Left lung (tissue), 10 donors: Measurements from ENCODE around the gene ZNF581. TPM values are rescaled to one million over a fixed set of nuclear protein-coding genes. Genes with fewer than 3 reads are reported as not detected.

ENCODE experiments used
- ATAC-seq: fragments of 200-7000 bp; cut with Tn5 transposase; one replicate; pipeline ENCODE4 v1.9.1; 2020; ENCODE audit warnings: moderate library complexity
- DNase-seq, 4 donors: peaks; one replicate each; pipeline ENCODE4 v3.0.0-alpha.2; 2013 to 2020
- H3K27ac ChIP-seq, 2 donors: fragments of 200-600 bp; sonication (generic) in 1 of 2; one replicate each; pipeline versions ENCODE4 v1.5.0 to v1.8.0; 2020 to 2021
- H3K27me3 ChIP-seq, 2 donors: fragments of 200-600 bp; sonication (generic) in 1 of 2; one replicate each; pipeline versions ENCODE4 v1.5.0 to v1.8.0; 2020 to 2021
- H3K36me3 ChIP-seq, 2 donors: fragments of 200-600 bp; sonication (generic) in 1 of 2; one replicate each; pipeline versions ENCODE4 v1.5.0 to v1.8.0; 2020 to 2021
- H3K4me1 ChIP-seq, 2 donors: fragments of 200-600 bp; one replicate each; pipeline ENCODE4 v1.8.0; 2021
- H3K4me3 ChIP-seq, 2 donors: fragments of 200-600 bp; sonication (generic) in 1 of 2; one replicate each; pipeline versions ENCODE4 v1.5.0 to v1.8.0; 2020 to 2021; ENCODE audit warnings: mild to moderate bottlenecking in 1 of 2
- H3K9me3 ChIP-seq, 2 donors: fragments of 200-600 bp; sonication (generic) in 1 of 2; one replicate each; pipeline versions ENCODE4 v1.5.0 to v1.8.0; 2020 to 2021
- intact Hi-C, 2 donors: fragments of 100-400 bp; cut with DNase I; formaldehyde crosslinking; loops; one replicate each; pipeline versions ENCODE4 v1.11.2 to v1.14.2; 2022
- polyA plus RNA-seq, 6 donors: library from polyadenylated mRNA; unstranded; fragments of 120-200 nt; gene quantifications; one replicate each; pipeline ENCODE4 v1.2.1, GENCODE V29; 2013; ENCODE audit not compliant: insufficient read length in 6 of 6
- total RNA-seq, 2 donors: library from RNA; stranded (reverse); fragmentation: NEBNext Ultra II Directional; extraction: Animal tissue kit (Norgen Biotek cat#: 25700); gene quantifications; one replicate each; pipeline ENCODE4 v1.2.1, GENCODE V29; 2021
- TF ChIP-seq, protein P1 (sequence below), 2 donors: fragments of 200-600 bp; sonication (generic) in 1 of 2; IDR thresholded peaks; one replicate each; pipeline versions ENCODE4 v1.5.0 to v1.8.0; 2021; ENCODE audit warnings: antibody characterized with exemption in 2 of 2
- donor health status: DM: no; HTN: yes; CAD: no.
- donor health status: DM: no; HTN: no; CAD: no.

Gene ZNF581
- total and polyA plus RNA-seq, 8 donors, result 14.5 to 32.3 (median 27.2) TPM

DNA sequence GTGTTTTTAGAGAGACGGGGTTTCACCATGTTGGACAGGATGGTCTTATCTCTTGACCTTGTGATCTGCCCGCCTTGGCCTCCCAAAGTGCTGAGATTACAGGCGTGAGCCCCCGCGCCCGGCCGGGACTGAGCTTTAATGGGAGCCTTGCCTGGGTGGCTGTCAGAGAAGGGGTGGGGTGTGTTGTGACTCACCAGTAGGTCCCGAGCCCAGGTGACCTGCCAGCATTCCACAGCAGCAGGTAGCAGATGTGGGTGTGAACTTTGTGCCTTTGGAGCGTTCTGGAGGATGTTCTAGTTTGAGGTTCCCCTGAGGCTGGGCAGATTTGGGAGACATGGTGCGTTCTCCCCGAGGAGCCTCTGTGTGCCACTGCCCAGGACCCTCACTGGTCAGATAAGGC, 24.5 kb downstream of the ZNF581 start:
- H3K27ac ChIP-seq, result no peak overlapping the region
- peaks cover 4 to 99% of the 10 kb centered on the region in 2 donors for H3K36me3 ChIP-seq
- intact Hi-C loops, result no loop called here
- TF ChIP-seq, protein P1, sequence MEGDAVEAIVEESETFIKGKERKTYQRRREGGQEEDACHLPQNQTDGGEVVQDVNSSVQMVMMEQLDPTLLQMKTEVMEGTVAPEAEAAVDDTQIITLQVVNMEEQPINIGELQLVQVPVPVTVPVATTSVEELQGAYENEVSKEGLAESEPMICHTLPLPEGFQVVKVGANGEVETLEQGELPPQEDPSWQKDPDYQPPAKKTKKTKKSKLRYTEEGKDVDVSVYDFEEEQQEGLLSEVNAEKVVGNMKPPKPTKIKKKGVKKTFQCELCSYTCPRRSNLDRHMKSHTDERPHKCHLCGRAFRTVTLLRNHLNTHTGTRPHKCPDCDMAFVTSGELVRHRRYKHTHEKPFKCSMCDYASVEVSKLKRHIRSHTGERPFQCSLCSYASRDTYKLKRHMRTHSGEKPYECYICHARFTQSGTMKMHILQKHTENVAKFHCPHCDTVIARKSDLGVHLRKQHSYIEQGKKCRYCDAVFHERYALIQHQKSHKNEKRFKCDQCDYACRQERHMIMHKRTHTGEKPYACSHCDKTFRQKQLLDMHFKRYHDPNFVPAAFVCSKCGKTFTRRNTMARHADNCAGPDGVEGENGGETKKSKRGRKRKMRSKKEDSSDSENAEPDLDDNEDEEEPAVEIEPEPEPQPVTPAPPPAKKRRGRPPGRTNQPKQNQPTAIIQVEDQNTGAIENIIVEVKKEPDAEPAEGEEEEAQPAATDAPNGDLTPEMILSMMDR (IDR thresholded peaks at IDR 0.05), result no peak
- H3K4me1 ChIP-seq, result peaks cover 0 to 4% of the 10 kb centered on the region in 2 donors
- peak; percentile 58 for ATAC-seq
- no peak overlapping the region for H3K4me3 ChIP-seq
- peak in 1 of 4 donors; percentile 75 for DNase-seq
- H3K9me3 ChIP-seq, result no peaks in the 10 kb centered on the region
- H3K27me3 ChIP-seq, result no peaks in the 10 kb centered on the region

DNA sequence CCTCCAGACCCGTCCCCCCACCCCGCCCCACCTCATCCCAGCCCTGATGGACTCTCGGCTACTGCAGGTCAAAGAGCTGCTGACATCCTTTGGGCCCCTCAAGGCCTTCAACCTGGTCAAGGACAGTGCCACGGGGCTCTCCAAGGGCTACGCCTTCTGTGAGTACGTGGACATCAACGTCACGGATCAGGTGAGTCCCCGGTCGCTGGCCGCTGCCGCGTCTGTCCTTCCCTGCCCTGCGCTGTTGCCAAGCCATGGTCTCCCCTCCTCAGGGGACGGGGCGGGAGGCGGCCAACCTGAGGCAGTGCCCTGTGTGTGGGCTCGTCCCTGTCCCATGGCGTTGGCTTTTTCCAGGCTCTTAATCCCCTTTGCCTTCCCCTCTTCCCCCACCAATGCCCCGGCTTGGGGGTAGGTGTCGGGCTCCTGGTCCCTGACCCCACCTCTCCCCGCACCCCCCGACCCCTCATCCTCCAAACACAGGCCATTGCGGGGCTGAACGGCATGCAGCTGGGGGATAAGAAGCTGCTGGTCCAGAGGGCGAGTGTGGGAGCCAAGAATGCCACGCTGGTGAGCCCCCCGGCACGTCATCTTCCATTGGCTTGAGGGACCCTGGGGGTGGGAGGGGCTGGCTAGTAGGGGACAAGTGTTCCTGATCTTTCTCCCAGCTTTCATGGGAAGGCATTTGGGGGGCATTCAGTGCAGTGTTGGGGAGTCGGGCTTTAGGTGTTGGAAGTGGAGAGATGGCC, 25.3 kb downstream of the ZNF581 start:
- no peaks in the 10 kb centered on the region for H3K27me3 ChIP-seq
- no peaks in the 10 kb centered on the region for H3K9me3 ChIP-seq
- H3K4me3 ChIP-seq, result no peak overlapping the region
- no peak overlapping the region for H3K27ac ChIP-seq
- peaks cover 0 to 4% of the 10 kb centered on the region in 2 donors for H3K4me1 ChIP-seq
- peaks cover 4 to 99% of the 10 kb centered on the region in 2 donors for H3K36me3 ChIP-seq
- TF ChIP-seq, protein P1 (IDR thresholded peaks at IDR 0.05), result no peak
- no peak for ATAC-seq
- intact Hi-C loops, result no loop called here
- DNase-seq, result peak in 1 of 4 donors; percentile 77

DNA sequence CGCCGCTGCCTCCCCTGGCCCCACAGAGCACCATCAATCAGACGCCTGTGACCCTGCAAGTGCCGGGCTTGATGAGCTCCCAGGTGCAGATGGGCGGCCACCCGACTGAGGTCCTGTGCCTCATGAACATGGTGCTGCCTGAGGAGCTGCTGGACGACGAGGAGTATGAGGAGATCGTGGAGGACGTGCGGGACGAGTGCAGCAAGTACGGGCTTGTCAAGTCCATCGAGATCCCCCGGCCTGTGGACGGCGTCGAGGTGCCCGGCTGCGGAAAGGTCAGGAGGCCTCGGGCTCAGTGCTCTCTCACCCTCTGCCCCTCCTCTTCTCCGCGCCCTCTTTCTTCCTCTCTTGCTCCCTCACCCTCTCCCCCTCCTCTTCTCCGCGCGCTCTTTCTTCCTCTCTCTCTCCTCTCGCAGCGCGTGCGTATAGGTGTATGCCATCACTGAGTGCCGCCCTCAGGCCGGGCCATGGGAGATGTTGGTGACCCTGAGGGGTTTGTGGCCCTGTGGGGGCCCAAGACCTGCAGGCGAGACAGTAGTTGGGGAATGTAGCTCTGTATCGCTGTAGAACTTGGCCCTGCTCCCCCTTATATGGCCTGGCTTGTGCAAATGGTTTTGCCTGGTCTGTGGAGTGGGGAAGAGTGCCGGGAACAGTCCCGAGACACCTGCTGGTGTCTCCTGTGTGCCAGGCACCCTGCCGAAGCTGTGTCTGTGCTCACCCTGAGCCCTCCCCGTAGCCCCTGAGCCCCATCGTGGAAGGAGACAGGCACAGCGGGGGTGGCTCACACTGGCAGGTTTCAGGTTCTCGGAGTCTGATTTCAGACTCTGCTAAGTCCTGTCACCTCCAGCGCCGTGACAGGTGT, 26.2 kb downstream of the ZNF581 start:
- peaks cover 0 to 10% of the 10 kb centered on the region in 2 donors for H3K4me1 ChIP-seq
- TF ChIP-seq, protein P1 (IDR thresholded peaks at IDR 0.05), result no peak
- peak in 1 of 4 donors; percentile 69 for DNase-seq
- intact Hi-C loops, result no loop called here
- H3K27me3 ChIP-seq, result no peaks in the 10 kb centered on the region
- no peak for ATAC-seq
- H3K4me3 ChIP-seq, result no peak overlapping the region
- no peak overlapping the region for H3K27ac ChIP-seq
- H3K36me3 ChIP-seq, result peaks cover 0 to 97% of the 10 kb centered on the region in 2 donors
- no peaks in the 10 kb centered on the region for H3K9me3 ChIP-seq

DNA sequence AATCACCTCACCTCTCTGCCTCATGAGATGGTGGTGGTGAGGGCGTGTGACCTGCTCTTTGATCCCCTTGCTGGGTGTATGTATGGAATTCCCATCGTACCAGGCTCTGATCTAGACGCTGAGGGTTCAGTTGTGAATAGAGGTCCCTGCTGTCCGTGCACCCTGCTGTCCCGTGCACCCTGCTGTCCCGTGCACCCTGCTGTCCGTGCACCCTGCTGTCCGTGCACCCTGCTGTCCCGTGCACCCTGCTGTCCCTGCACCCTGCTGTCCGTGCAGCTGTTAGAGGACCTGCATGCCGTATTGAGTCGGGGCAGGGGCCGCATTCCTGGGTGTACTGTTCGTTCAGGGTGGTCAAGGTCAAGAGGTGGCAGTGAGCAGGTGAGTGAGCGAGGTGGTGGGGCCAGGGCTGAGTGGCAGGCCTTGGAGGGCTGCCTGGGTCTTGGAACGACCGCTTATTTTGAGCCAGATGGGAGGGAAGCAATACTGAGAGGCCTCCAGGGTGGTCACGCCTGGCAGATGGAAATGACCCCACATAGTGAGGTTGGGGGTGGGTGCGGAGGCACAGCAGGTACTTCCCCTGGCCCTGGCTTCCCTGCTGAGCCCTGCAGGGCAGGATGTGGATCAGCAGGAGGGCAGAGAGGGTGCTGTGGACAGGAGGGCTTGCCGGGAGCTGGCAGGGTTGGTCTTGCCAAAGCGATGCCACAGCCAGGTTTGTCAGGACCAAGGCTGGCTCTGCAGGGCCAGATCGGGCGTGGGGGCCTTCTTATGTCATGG, 27.0 kb downstream of the ZNF581 start:
- peaks cover 0 to 89% of the 10 kb centered on the region in 2 donors for H3K36me3 ChIP-seq
- H3K4me1 ChIP-seq, result peaks cover 0 to 11% of the 10 kb centered on the region in 2 donors
- H3K4me3 ChIP-seq, result no peak overlapping the region
- peak in 2 of 4 donors; percentile 64 to 92 for DNase-seq
- no peak for ATAC-seq
- no peak overlapping the region for H3K27ac ChIP-seq
- no peaks in the 10 kb centered on the region for H3K9me3 ChIP-seq
- H3K27me3 ChIP-seq, result no peaks in the 10 kb centered on the region
- intact Hi-C loops, result no loop called here
- TF ChIP-seq, protein P1 (IDR thresholded peaks at IDR 0.05), result no peak
